ENCODE measurements around the gene LYPD6B.

The LYPD6B gene

GRCh38 chr2:149149007-149149297, 110.5 kb downstream of the LYPD6B start:
- TF ChIP-seq CTCF (conservative IDR thresholded peaks at IDR 0.05): no peak
- H3K27ac ChIP-seq: no peak overlapping the region

DNA sequence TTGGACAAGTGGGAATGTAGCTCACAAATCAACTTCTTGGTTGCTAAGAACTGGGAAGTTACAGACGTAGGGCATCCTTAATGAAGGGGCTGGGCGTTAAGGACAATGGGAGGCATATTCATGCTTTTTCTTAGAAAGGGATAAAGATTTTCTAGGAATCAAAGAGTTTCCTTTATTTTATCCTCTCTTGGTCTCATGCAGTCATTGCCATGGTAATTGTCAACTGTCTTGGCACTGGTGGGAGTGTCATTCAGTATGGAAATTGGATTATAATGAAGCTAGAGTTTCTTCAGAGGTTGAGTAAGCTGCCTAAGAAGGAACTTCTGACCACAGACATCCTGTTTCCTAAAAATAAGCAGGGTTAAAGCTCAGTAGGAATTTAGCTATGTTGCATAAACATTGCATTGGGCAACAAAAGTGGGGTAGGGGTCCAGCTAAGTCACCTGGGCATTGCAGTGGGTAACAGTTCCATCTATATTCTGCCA, 114.0 kb downstream of the LYPD6B start:
- no peak for TF ChIP-seq CTCF (conservative IDR thresholded peaks at IDR 0.05)
- no peak overlapping the region for H3K27ac ChIP-seq

- TF ChIP-seq CTCF (conservative IDR thresholded peaks at IDR 0.05): no peak
Observed at GRCh38 chr2:149155196-149155969, 116.9 kb downstream of the LYPD6B start.

GRCh38 chr2:149155988-149156387, 117.5 kb downstream of the LYPD6B start:
- no peak for TF ChIP-seq CTCF (conservative IDR thresholded peaks at IDR 0.05)
- no peak overlapping the region for H3K27ac ChIP-seq

More at GRCh38 chr2:149155196-149155969, 116.9 kb downstream of the LYPD6B start:
- H3K27ac ChIP-seq: no peak overlapping the region

DNA sequence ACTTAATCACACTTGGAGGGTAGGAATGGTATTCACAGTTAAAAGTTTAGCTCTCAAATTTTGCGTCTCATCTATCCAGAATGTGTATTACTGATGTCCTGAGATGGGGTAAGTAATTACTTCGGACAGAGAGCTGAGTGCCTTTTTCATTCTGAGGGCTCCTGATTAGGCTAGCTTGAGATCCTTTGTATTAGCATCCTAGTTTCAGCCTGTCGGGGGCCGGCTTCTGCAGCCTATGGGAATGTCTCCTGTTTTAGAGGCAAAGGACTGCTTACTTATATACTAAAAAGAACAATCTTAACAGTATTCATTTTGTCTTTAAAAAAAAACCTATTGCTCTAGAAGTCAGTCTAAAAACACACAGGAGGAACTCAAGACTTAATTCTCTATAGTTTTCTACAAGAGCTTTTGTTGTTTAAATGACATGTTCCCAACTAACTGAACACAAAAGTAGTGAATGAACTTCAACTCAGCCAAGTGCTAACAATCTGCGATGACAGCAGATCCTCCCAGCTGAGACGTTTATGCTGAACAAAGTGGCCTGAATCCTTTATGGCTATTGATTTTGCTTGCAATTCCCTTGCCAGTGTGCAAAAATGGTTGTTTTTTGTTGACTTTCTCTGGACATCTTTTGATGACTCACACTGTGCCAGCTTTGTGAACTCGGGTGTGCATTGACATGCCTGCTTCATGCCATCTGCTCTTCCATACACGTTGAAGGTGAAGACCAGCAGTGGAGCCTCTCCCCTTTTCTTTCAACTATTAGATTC, 118.7 kb downstream of the LYPD6B start:
- TF ChIP-seq CTCF (conservative IDR thresholded peaks at IDR 0.05): no peak
- no peak overlapping the region for H3K27ac ChIP-seq

DNA sequence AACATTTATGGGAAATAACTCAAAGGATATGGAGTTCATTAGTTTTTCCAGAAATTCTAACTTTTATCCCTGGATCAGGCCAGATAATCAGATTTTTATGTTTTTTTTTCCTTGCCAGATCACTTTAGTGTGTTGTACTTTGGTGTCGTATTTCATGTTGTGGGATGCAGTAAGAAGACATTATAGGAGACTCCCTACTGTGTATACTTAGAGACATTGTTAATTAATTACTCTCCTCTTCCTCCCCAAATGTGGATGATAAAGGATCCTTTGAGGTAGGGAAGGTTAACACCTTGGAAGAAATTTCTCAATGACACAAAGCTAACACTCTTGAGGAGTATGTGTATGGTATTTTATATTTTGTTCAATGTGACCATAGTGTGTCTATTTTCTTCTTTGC, 120.5 kb downstream of the LYPD6B start:
- H3K27ac ChIP-seq: no peak overlapping the region
- TF ChIP-seq CTCF (conservative IDR thresholded peaks at IDR 0.05): no peak

GRCh38 chr2:149160195-149160594, 121.7 kb downstream of the LYPD6B start:
- no peak for TF ChIP-seq CTCF (conservative IDR thresholded peaks at IDR 0.05)
- H3K27ac ChIP-seq: no peak overlapping the region

All from VCaP (cell line).